ENCODE data around the gene CUEDC1. TPM values are rescaled to one million over a fixed set of nuclear protein-coding genes. Genes with fewer than 3 reads are reported as not detected.

CUEDC1 gene

GRCh38 chr17:57814421-57814820 lies 140.8 kb downstream of the CUEDC1 start:
- Histone ChIP-seq H3K9me3 (replicated peaks; ENCODE audit: low read length) (no peaks in the 10 kb centered on the region), H3K9ac (ENCODE audit: low read depth, low read length) (no peak overlapping the region), H3K36me3 (ENCODE audit: insufficient read depth, low read length) (no peaks in the 10 kb centered on the region), H3K4me1 (ENCODE audit: control insufficient read depth, insufficient read depth, low read length) (peaks cover 11% of the 10 kb centered on the region), H3K4me2 (ENCODE audit: low read length) (no peak overlapping the region), H3K27me3 (ENCODE audit: control insufficient read depth, insufficient read depth, low read length) (peaks cover 48% of the 10 kb centered on the region), H3K4me3 (ENCODE audit: low read length) (no peak overlapping the region)

- H3K36me3 ChIP-seq (ENCODE audit: insufficient read depth, low read length): no peaks in the 10 kb centered on the region
- H3K4me3 ChIP-seq (ENCODE audit: low read length): peak overlapping the region; percentile 33
- no peak overlapping the region for H3K9ac ChIP-seq (ENCODE audit: low read depth, low read length)
- peak overlapping the region; percentile 66 for H3K4me2 ChIP-seq (ENCODE audit: low read length)
- H3K9me3 ChIP-seq (replicated peaks; ENCODE audit: low read length): no peaks in the 10 kb centered on the region
- H3K27me3 ChIP-seq (ENCODE audit: control insufficient read depth, insufficient read depth, low read length): peaks cover 36% of the 10 kb centered on the region
- H3K4me1 ChIP-seq (ENCODE audit: control insufficient read depth, insufficient read depth, low read length): peaks cover 11% of the 10 kb centered on the region
Observed at GRCh38 chr17:57811638-57812280, 143.5 kb downstream of the CUEDC1 start.

Small RNA genes within 50 kb of the gene (small RNA-seq; reads per million reads assigned to genes)
- not detected for gene AC015813.4

Measured in skeletal muscle satellite cell (primary cell).